A549 (cell line): Measurements from ENCODE around the gene SLC2A4RG.

ENCODE experiments used
- CTCF ChIP-seq: fragments of >200 bp; sonication (Bioruptor Twin); formaldehyde crosslinking; IDR thresholded peaks from 3 replicates; pipeline ENCODE4 v1.5.1; 2016
- E2F6 ChIP-seq: IDR thresholded peaks from 2 replicates; pipeline ENCODE4 v1.6.1; 2012; ENCODE audit warnings: low read depth, borderline replicate concordance
- JUNB ChIP-seq: fragments of >200 bp; sonication (Bioruptor Twin); formaldehyde crosslinking; IDR thresholded peaks from 2 replicates; pipeline ENCODE4 v1.6.1; 2016

- no peak for TF ChIP-seq E2F6
- TF ChIP-seq JUNB: no peak
- TF ChIP-seq CTCF: no peak
Observed at GRCh38 chr20:63769891-63770474, 30.4 kb downstream of the SLC2A4RG start.
